Measurements from ENCODE around the gene GNG7. TPM values are rescaled to one million over a fixed set of nuclear protein-coding genes. Genes with fewer than 3 reads are reported as not detected.
"Not testable (repeated sequence)": the region's sequence is repeated elsewhere in the genome, so short reads cannot be mapped to it uniquely, and the experiment has no call there.

The GNG7 gene
- polyA plus RNA-seq, 3 donors, result 1.1 to 1.6 (median 1.3) TPM

GRCh38 chr19:2540251-2540645, 162.2 kb downstream of the GNG7 start:
- no peaks in the 10 kb centered on the region for H3K9me3 ChIP-seq (replicated peaks in 1 of 2; ENCODE audit: control insufficient read depth in 1 of 2, insufficient read depth in 1 of 2, low read length in 2 of 2)
- peaks cover 0 to 3% (median 0%) of the 10 kb centered on the region in 7 donors for H3K9me3 Mint-ChIP-seq
- no peak overlapping the region for H3K27ac ChIP-seq (ENCODE audit: low read depth in 1 of 2, low read length in 2 of 2)
- H3K4me3 ChIP-seq (replicated peaks in 1 of 3; ENCODE audit: low read depth in 2 of 3, low read length in 3 of 3), result no peak overlapping the region
- H3K4me1 ChIP-seq (ENCODE audit: control insufficient read depth in 1 of 2, insufficient read depth in 2 of 2, low read length in 2 of 2), result peaks cover 22 to 26% of the 10 kb centered on the region in 2 donors
- H3K79me2 ChIP-seq (ENCODE audit: insufficient read depth, low read length), result no peaks in the 10 kb centered on the region
- no peak overlapping the region for H3K4me3 Mint-ChIP-seq
- TF ChIP-seq CTCF (IDR thresholded peaks at IDR 0.05), result no peak
- 99% methylated on average over 8 of the region's 12 CpGs for WGBS (ENCODE audit: insufficient coverage)
- peaks cover 24% of the 10 kb centered on the region for H3K4me1 Mint-ChIP-seq
- H4K20me1 ChIP-seq (ENCODE audit: insufficient read depth, low read length), result no peaks in the 10 kb centered on the region
- H3K36me3 Mint-ChIP-seq, result no peaks in the 10 kb centered on the region
- no peak for DNase-seq
- H3K4me2 ChIP-seq (replicated peaks; ENCODE audit: extremely low read depth, low read length, poor library complexity, severe bottlenecking), result no peak overlapping the region
- no peaks in the 10 kb centered on the region for H3K27me3 ChIP-seq (ENCODE audit: control insufficient read depth in 2 of 2, insufficient read depth in 2 of 2, low read length in 2 of 2)
- no peaks in the 10 kb centered on the region for H3K36me3 ChIP-seq (replicated peaks in 1 of 2; ENCODE audit: control insufficient read depth in 1 of 2, insufficient read depth in 2 of 2, low read length in 2 of 2)
- peaks cover 0 to 7% (median 4%) of the 10 kb centered on the region in 3 donors for H3K27me3 Mint-ChIP-seq (ENCODE audit: low read depth in 3 of 3)
- peak overlapping the region in 1 of 7 donors; percentile 74 for H3K27ac Mint-ChIP-seq
- no peak overlapping the region for H2AFZ ChIP-seq (ENCODE audit: insufficient read depth, low read depth, low read length, poor library complexity, severe bottlenecking)
- intact Hi-C loops (cut with micrococcal nuclease), result loop anchor here (5.0 kb wide), 2 partner anchors 33 to 72 kb away; no protein-coding TSS in a partner anchor
- H3K9ac ChIP-seq (ENCODE audit: insufficient read depth, low read length, poor library complexity, severe bottlenecking), result no peak overlapping the region

- no peaks in the 10 kb centered on the region for H3K36me3 ChIP-seq (replicated peaks in 1 of 2; ENCODE audit: control insufficient read depth in 1 of 2, insufficient read depth in 2 of 2, low read length in 2 of 2)
- H3K4me2 ChIP-seq (replicated peaks; ENCODE audit: extremely low read depth, low read length, poor library complexity, severe bottlenecking), result no peak overlapping the region
- Mint-ChIP-seq H3K9me3 (peaks cover 0 to 5% (median 0%) of the 10 kb centered on the region in 7 donors), H3K27me3 (ENCODE audit: low read depth in 3 of 3) (peaks cover 0 to 3% (median 1%) of the 10 kb centered on the region in 3 donors), H3K27ac (peak overlapping the region in 1 of 7 donors; percentile 20), H3K4me3 (no peak overlapping the region), H3K36me3 (no peaks in the 10 kb centered on the region), H3K4me1 (peaks cover 20% of the 10 kb centered on the region)
- no peaks in the 10 kb centered on the region for H4K20me1 ChIP-seq (ENCODE audit: insufficient read depth, low read length)
- peaks cover 12% of the 10 kb centered on the region in 2 donors for H3K4me1 ChIP-seq (ENCODE audit: control insufficient read depth in 1 of 2, insufficient read depth in 2 of 2, low read length in 2 of 2)
- H3K27me3 ChIP-seq (ENCODE audit: control insufficient read depth in 2 of 2, insufficient read depth in 2 of 2, low read length in 2 of 2), result no peaks in the 10 kb centered on the region
- no peak overlapping the region for H3K4me3 ChIP-seq (replicated peaks in 1 of 3; ENCODE audit: low read depth in 2 of 3, low read length in 3 of 3)
- no peak for DNase-seq
- intact Hi-C loops (cut with micrococcal nuclease), result no loop called here
- TF ChIP-seq CTCF (IDR thresholded peaks at IDR 0.05), result no peak
- no peaks in the 10 kb centered on the region for H3K9me3 ChIP-seq (replicated peaks in 1 of 2; ENCODE audit: control insufficient read depth in 1 of 2, insufficient read depth in 1 of 2, low read length in 2 of 2)
- no peak overlapping the region for H3K9ac ChIP-seq (ENCODE audit: insufficient read depth, low read length, poor library complexity, severe bottlenecking)
- H3K79me2 ChIP-seq (ENCODE audit: insufficient read depth, low read length), result no peaks in the 10 kb centered on the region
- H2AFZ ChIP-seq (ENCODE audit: insufficient read depth, low read depth, low read length, poor library complexity, severe bottlenecking), result no peak overlapping the region
- WGBS (ENCODE audit: insufficient coverage), result 97% methylated on average over 6 of the region's 10 CpGs
- no peak overlapping the region for H3K27ac ChIP-seq (ENCODE audit: low read depth in 1 of 2, low read length in 2 of 2)
Observed at GRCh38 chr19:2538096-2538757, 164.3 kb downstream of the GNG7 start.

- H3K9me3 ChIP-seq (replicated peaks in 1 of 2; ENCODE audit: control insufficient read depth in 1 of 2, insufficient read depth in 1 of 2, low read length in 2 of 2); H3K79me2 ChIP-seq (ENCODE audit: insufficient read depth, low read length); H3K9ac ChIP-seq (ENCODE audit: insufficient read depth, low read length, poor library complexity, severe bottlenecking); H2AFZ ChIP-seq (ENCODE audit: insufficient read depth, low read depth, low read length, poor library complexity, severe bottlenecking); H3K4me3 Mint-ChIP-seq; H3K36me3 Mint-ChIP-seq; H3K27ac Mint-ChIP-seq; H3K36me3 ChIP-seq (replicated peaks in 1 of 2; ENCODE audit: control insufficient read depth in 1 of 2, insufficient read depth in 2 of 2, low read length in 2 of 2); H3K27ac ChIP-seq (ENCODE audit: low read depth in 1 of 2, low read length in 2 of 2); H3K4me2 ChIP-seq (replicated peaks; ENCODE audit: extremely low read depth, low read length, poor library complexity, severe bottlenecking); H3K9me3 Mint-ChIP-seq; H3K4me3 ChIP-seq (replicated peaks in 1 of 3; ENCODE audit: low read depth in 2 of 3, low read length in 3 of 3); H3K27me3 ChIP-seq (ENCODE audit: control insufficient read depth in 2 of 2, insufficient read depth in 2 of 2, low read length in 2 of 2); H4K20me1 ChIP-seq (ENCODE audit: insufficient read depth, low read length); H3K27me3 Mint-ChIP-seq (ENCODE audit: low read depth in 3 of 3); DNase-seq; H3K4me1 ChIP-seq (ENCODE audit: control insufficient read depth in 1 of 2, insufficient read depth in 2 of 2, low read length in 2 of 2); intact Hi-C loops (cut with micrococcal nuclease): not testable (repeated sequence)
- peaks cover 14% of the 10 kb centered on the region for H3K4me1 Mint-ChIP-seq
- WGBS (ENCODE audit: insufficient coverage), result 25% methylated on average over 5 of the region's 9 CpGs
Observed at GRCh38 chr19:2537584-2537983, 164.9 kb downstream of the GNG7 start.
